ENCODE measurements around the gene COG2. TPM values are rescaled to one million over a fixed set of nuclear protein-coding genes. Genes with fewer than 3 reads are reported as not detected.

COG2 gene
- total RNA-seq, 2 donors from 2014 or later: 9.8 to 30.8 TPM

- Mint-ChIP-seq H3K27ac (no peak overlapping the region), H3K36me3 (no peaks in the 10 kb centered on the region), H3K9me3 (no peaks in the 10 kb centered on the region)
- DNase-seq (ENCODE audit: low spot score in 2 of 2) (no peak), ATAC-seq (no peak)
Measured at GRCh38 chr1:230701895-230702768, 59.9 kb downstream of the COG2 start.

DNA sequence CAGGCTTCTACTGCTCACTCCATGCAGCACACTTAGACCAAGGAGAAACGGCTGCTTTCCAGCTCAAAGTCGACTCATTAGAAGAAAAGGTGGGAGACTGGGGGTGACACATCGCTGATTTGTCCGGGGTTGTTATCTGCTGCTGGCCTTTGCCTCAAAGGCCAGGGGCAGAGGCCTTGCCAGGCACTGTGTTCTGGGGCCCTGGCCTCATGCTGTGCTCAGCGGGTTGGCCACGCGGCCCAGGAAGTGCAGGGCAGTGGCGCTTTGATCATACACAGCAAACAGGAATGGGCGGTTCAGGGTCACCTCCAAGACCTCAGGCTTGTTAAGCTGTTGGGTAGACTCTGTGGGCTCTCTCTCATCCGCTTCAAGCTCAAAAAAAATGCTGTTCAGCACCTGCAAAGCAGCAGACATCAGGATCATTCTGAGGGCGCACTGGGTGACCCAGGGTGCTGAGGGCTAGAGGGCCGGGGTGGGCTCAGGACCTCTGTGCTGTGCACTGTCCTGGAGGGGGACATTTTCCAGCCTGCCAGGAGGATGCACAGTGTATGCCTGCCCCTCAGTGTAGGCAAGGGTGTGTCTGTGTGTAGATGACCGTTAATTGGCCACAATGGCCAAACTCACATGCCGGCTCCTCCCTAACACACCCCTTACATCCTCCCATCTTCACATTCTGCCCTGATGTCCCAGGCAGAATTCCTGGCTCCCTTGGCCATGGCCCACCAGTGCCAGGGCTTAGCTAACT lies 60.8 kb downstream of the COG2 start:
- H3K27ac Mint-ChIP-seq: no peak overlapping the region
- DNase-seq (ENCODE audit: low spot score in 2 of 2) (no peak), ATAC-seq (no peak)
- no peaks in the 10 kb centered on the region for H3K9me3 Mint-ChIP-seq
- H3K36me3 Mint-ChIP-seq: no peaks in the 10 kb centered on the region

- Mint-ChIP-seq H3K9me3 (no peaks in the 10 kb centered on the region), H3K36me3 (no peaks in the 10 kb centered on the region), H3K27ac (no peak overlapping the region)
- no peak for ATAC-seq
- DNase-seq (ENCODE audit: low spot score in 2 of 2): no peak
Measured at GRCh38 chr1:230703679-230704385, 61.6 kb downstream of the COG2 start.

- H3K9me3 Mint-ChIP-seq: no peaks in the 10 kb centered on the region
- ATAC-seq (no peak), DNase-seq (ENCODE audit: low spot score in 2 of 2) (no peak)
- H3K36me3 Mint-ChIP-seq: no peaks in the 10 kb centered on the region
- H3K27ac Mint-ChIP-seq: no peak overlapping the region
Measured at GRCh38 chr1:230704830-230705229, 62.5 kb downstream of the COG2 start.

- no peak for ATAC-seq
- no peak for DNase-seq (ENCODE audit: low spot score in 2 of 2)
- Mint-ChIP-seq H3K9me3 (no peaks in the 10 kb centered on the region), H3K36me3 (no peaks in the 10 kb centered on the region), H3K27ac (no peak overlapping the region)
Measured at GRCh38 chr1:230705289-230706019, 63.2 kb downstream of the COG2 start.

DNA sequence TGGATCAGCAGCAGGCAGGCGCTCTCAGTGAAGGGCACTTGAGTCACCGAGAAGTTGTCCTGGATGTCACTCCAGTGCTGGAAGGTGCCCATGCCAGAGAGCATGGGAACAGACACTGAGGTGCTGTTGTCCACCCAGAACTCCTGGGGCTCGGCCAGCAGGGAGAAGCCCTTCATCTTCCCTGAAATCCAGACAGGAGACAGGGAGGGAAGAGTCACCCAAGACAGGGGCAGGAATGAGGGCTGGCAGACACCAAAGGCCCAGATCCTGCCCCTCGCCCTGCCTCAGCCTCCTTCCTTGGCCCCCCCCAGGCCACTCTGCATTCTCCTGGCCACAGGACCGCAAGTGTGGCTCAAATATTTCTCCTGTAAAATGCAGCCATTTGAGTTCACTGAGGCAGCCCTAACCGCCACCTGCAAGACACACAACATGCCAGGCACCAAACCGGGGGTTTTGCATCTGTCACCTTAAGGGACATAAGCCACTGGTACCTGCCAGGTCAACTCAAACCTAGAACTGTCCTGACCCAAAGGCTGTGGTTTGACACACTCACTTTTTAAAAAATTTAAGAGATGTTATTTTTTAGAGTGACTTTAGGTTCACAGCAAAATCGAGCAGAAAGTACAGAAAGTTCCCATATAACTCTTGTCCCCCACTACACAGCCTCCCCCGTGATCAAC lies 63.9 kb downstream of the COG2 start:
- H3K9me3 Mint-ChIP-seq: no peaks in the 10 kb centered on the region
- no peak overlapping the region for H3K27ac Mint-ChIP-seq
- H3K36me3 Mint-ChIP-seq: no peaks in the 10 kb centered on the region
- DNase-seq (ENCODE audit: low spot score in 2 of 2) (no peak), ATAC-seq (no peak)

- no peak for DNase-seq (ENCODE audit: low spot score in 2 of 2)
- Mint-ChIP-seq H3K27ac (no peak overlapping the region), H3K36me3 (no peaks in the 10 kb centered on the region), H3K9me3 (no peaks in the 10 kb centered on the region)
- ATAC-seq: no peak
Measured at GRCh38 chr1:230706887-230707731, 64.8 kb downstream of the COG2 start.

GRCh38 chr1:230707732-230708630 lies 65.7 kb downstream of the COG2 start:
- Mint-ChIP-seq H3K9me3 (no peaks in the 10 kb centered on the region), H3K36me3 (no peaks in the 10 kb centered on the region), H3K27ac (no peak overlapping the region)
- DNase-seq (ENCODE audit: low spot score in 2 of 2) (no peak), ATAC-seq (no peak)

GRCh38 chr1:230708631-230709580 lies 66.6 kb downstream of the COG2 start:
- no peak overlapping the region for H3K27ac Mint-ChIP-seq
- no peak for ATAC-seq
- H3K9me3 Mint-ChIP-seq: no peaks in the 10 kb centered on the region
- no peaks in the 10 kb centered on the region for H3K36me3 Mint-ChIP-seq
- DNase-seq (ENCODE audit: low spot score in 2 of 2): no peak

DNA sequence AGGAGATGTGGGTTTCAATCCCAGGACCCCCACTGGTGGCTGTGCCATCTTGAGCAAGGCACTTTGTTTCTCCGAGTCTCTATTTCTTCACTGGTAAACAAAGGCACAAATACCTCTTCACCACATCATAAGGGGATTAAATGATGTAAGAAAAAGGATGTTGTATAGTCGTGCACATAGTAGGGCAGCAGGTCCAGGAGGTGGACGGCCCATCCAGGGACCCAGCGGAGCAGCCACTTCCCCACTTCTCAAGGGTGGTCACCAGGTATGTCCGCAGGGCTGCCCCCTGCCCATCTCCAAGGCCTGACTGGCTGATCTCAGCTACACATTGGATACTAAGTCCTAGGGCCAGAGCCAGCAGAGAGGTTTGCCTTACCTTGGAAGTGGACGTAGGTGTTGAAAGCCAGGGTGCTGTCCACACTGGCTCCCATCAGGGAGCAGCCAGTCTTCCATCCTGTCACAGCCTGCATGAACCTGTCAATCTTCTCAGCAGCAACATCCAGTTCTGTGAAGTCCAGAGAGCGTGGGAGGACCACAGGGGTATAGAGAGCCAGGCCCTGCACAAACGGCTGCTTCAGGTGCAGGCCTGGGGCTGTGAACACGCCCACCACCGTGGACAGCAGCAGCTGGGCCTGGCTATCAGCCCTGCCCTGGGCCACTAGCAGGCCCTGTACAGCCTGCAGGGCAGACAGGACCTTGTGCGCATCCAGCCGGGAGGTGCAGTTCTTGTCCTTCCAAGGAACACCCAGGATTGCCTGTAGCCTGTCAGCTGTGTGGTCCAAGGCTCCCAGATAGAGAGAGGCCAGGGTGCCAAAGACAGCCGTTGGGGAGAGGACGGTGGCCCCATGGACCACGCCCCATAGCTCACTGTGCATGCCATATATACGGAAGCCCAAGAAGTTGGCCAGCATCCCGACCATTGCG lies 67.6 kb downstream of the COG2 start:
- DNase-seq (ENCODE audit: low spot score in 2 of 2) (no peak), ATAC-seq (no peak)
- Mint-ChIP-seq H3K36me3 (no peaks in the 10 kb centered on the region), H3K27ac (no peak overlapping the region), H3K9me3 (no peaks in the 10 kb centered on the region)

DNA sequence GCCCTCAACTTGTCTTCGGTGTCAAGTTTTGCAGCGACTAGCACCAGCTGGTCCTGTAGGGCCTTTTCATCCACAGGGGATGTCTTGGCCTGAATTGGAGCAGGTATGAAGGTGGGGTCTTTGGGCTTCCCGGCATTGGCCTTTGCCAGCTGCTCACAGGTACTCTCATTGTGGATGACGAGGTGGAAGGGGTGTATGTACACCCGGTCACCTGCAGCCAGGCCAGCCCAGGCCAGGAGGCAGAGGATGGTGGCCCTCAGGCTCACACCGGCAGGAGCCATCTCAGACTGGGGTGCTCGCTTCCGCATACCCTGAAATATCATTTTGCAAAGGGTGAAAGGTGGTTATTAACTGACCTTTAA lies 68.2 kb downstream of the COG2 start:
- Mint-ChIP-seq H3K27ac (no peak overlapping the region), H3K9me3 (no peaks in the 10 kb centered on the region), H3K36me3 (no peaks in the 10 kb centered on the region)
- no peak for DNase-seq (ENCODE audit: low spot score in 2 of 2)
- no peak for ATAC-seq

DNA sequence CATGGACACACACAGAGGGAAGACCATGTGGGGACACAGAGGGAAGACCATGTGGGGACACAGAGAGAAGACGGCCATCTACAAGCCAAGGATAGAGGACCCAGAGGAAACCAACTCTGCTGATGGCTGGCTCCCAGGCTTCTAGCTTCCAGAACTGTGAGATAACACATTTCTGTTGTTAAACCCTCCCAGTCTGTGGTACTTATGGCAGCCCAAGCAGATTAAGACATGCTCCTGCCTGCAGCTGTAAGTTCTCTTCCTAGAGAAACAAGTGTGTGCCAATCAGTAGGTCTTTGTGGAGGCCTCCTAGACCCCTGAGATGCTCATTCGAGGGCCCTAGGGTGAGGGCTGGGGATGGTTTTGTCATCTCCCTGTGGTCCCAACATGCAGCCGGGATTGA lies 69.0 kb downstream of the COG2 start:
- no peaks in the 10 kb centered on the region for H3K9me3 Mint-ChIP-seq
- ATAC-seq: no peak
- H3K27ac Mint-ChIP-seq: no peak overlapping the region
- no peaks in the 10 kb centered on the region for H3K36me3 Mint-ChIP-seq
- DNase-seq (ENCODE audit: low spot score in 2 of 2): no peak

- DNase-seq (ENCODE audit: low spot score in 2 of 2) (no peak), ATAC-seq (no peak)
- H3K27ac Mint-ChIP-seq: no peak overlapping the region
- peaks cover 0 to 4% of the 10 kb centered on the region in 2 donors for H3K9me3 Mint-ChIP-seq
- no peaks in the 10 kb centered on the region for H3K36me3 Mint-ChIP-seq
Measured at GRCh38 chr1:230712470-230712942, 70.2 kb downstream of the COG2 start.

All from activated naive CD4-positive, alpha-beta T cell treated with anti-CD3 and anti-CD28 coated beads, Interleukin-2, amount 50 U/mL, for 72 hours (primary cell).